Measurements from ENCODE around the gene CAMK2A.

The CAMK2A gene

GRCh38 chr5:150278916-150279315, 10.7 kb downstream of the CAMK2A start:
- DNase-seq (ENCODE audit: low spot score) = no peak

GRCh38 chr5:150278046-150278730, 11.4 kb downstream of the CAMK2A start:
- DNase-seq (ENCODE audit: low spot score) = no peak

GRCh38 chr5:150277043-150277442, 12.5 kb downstream of the CAMK2A start:
- DNase-seq (ENCODE audit: low spot score) = no peak

GRCh38 chr5:150274811-150275210, 14.8 kb downstream of the CAMK2A start:
- no peak for DNase-seq (ENCODE audit: low spot score)

- DNase-seq (ENCODE audit: low spot score) = peak; percentile 67
Measured at GRCh38 chr5:150272531-150272930, 17.0 kb downstream of the CAMK2A start.

GRCh38 chr5:150271923-150272322, 17.6 kb downstream of the CAMK2A start:
- no peak for DNase-seq (ENCODE audit: low spot score)

GRCh38 chr5:150271296-150271692, 18.3 kb downstream of the CAMK2A start:
- DNase-seq (ENCODE audit: low spot score) = no peak

- DNase-seq (ENCODE audit: low spot score) = no peak
Measured at GRCh38 chr5:150270541-150271295, 18.9 kb downstream of the CAMK2A start.

GRCh38 chr5:150266871-150267291, 22.7 kb downstream of the CAMK2A start:
- no peak for DNase-seq (ENCODE audit: low spot score)

GRCh38 chr5:150265870-150266383, 23.6 kb downstream of the CAMK2A start:
- no peak for DNase-seq (ENCODE audit: low spot score)

GRCh38 chr5:150264667-150265603, 24.6 kb downstream of the CAMK2A start:
- DNase-seq (ENCODE audit: low spot score) = no peak

GRCh38 chr5:150263801-150264621, 25.6 kb downstream of the CAMK2A start:
- DNase-seq (ENCODE audit: low spot score) = no peak

GRCh38 chr5:150263375-150263775, 26.2 kb downstream of the CAMK2A start:
- DNase-seq (ENCODE audit: low spot score) = no peak

GRCh38 chr5:150262502-150262901, 27.1 kb downstream of the CAMK2A start:
- no peak for DNase-seq (ENCODE audit: low spot score)

- DNase-seq (ENCODE audit: low spot score) = no peak
Measured at GRCh38 chr5:150261231-150261630, 28.3 kb downstream of the CAMK2A start.

- peak; percentile 41 for DNase-seq (ENCODE audit: low spot score)
Measured at GRCh38 chr5:150258130-150258529, 31.4 kb downstream of the CAMK2A start.

GRCh38 chr5:150257424-150257823, 32.1 kb downstream of the CAMK2A start:
- DNase-seq (ENCODE audit: low spot score) = no peak

GRCh38 chr5:150256410-150257064, 33.0 kb downstream of the CAMK2A start:
- no peak for DNase-seq (ENCODE audit: low spot score)

GRCh38 chr5:150255659-150256409, 33.7 kb downstream of the CAMK2A start:
- DNase-seq (ENCODE audit: low spot score) = no peak

GRCh38 chr5:150254774-150255173, 34.8 kb downstream of the CAMK2A start:
- no peak for DNase-seq (ENCODE audit: low spot score)

Data from Ammon's horn (tissue), 1 donor.